AG04449 (cell line): Measurements from ENCODE around the gene PGAP6.
A peak's percentile ranks its signal among the peaks of the same experiment; 100 is the strongest.

Experiments used
- CTCF ChIA-PET: fragments of 350-600 bp; formaldehyde crosslinking; extraction: SDS; loops from one replicate; lab custom pipeline; 2021; ENCODE audit warnings: antibody characterized with exemption; lab: Yijun Ruan, JAX
- POLR2A ChIA-PET: fragments of 400-600, 350-600 bp; formaldehyde crosslinking; extraction: SDS; loops from one replicate; lab custom pipeline; 2020; ENCODE audit warnings: antibody characterized with exemption, inconsistent platforms; lab: Yijun Ruan, JAX
- DNase-seq: peaks from one replicate; pipeline ENCODE4 v3.0.0-alpha.2; 2010; ENCODE audit warnings: low read depth, low spot score
- H3K4me3 ChIP-seq: 2 replicates; pipeline ENCODE4 v1.5.1; 2011; ENCODE audit warnings: low read depth, mild to moderate bottlenecking, control low read depth, low read length
- CTCF ChIP-seq: IDR thresholded peaks from one replicate; pipeline ENCODE4 v1.5.1; 2011; ENCODE audit warnings: mild to moderate bottlenecking, moderate library complexity, low read length, control low read depth, inconsistent platforms; ENCODE audit not compliant: insufficient read depth; ENCODE audit errors: missing control alignments

PGAP6 gene

GRCh38 chr16:381789-382717 lies at the start of gene PGAP6:
PGAP6 (minus strand) TSS chr16:381978; CDS start chr16:381821, 157 bp downstream.
- POLR2A ChIA-PET = no interaction called here
- H3K4me3 ChIP-seq = peak within 1 kb of the TSS; percentile 70
- no peak for DNase-seq
- CTCF ChIA-PET = interaction anchor here (0.6 to 1.2 kb wide), 2 partner anchors 10 to 337 kb away, joined by 3 to 6 read pairs; no protein-coding TSS in a partner anchor
- TF ChIP-seq CTCF = no peak

GRCh38 chr16:430904-431303 lies 49.1 kb upstream of the PGAP6 start:
- no peak overlapping the region for H3K4me3 ChIP-seq
- TF ChIP-seq CTCF = no peak
- ChIA-PET POLR2A (no interaction called here), CTCF (no interaction called here)
- DNase-seq = no peak

GRCh38 chr16:427250-427649 lies 45.5 kb upstream of the PGAP6 start:
- no peak for DNase-seq
- ChIA-PET CTCF (no interaction called here), POLR2A (no interaction called here)
- TF ChIP-seq CTCF = no peak
- peak overlapping the region; percentile 73 for H3K4me3 ChIP-seq

GRCh38 chr16:426906-427249 lies 45.1 kb upstream of the PGAP6 start:
- POLR2A ChIA-PET = no interaction called here
- CTCF ChIA-PET = no interaction called here
- TF ChIP-seq CTCF = no peak
- DNase-seq = no peak
- H3K4me3 ChIP-seq = peak overlapping the region; percentile 73

GRCh38 chr16:426115-426905 lies 44.5 kb upstream of the PGAP6 start:
- POLR2A ChIA-PET = interaction anchor here (0.7 kb wide), 1 partner anchor 23 kb away, joined by 3 read pairs; no protein-coding TSS in a partner anchor
- CTCF ChIA-PET = no interaction called here
- H3K4me3 ChIP-seq = peak overlapping the region; percentile 73
- DNase-seq = no peak
- TF ChIP-seq CTCF = no peak

- POLR2A ChIA-PET = interaction anchor here (0.7 kb wide), 1 partner anchor 24 kb away, joined by 3 read pairs; no protein-coding TSS in a partner anchor
- no peak for DNase-seq
- CTCF ChIA-PET = no interaction called here
- peak overlapping the region; percentile 73 for H3K4me3 ChIP-seq
- TF ChIP-seq CTCF = no peak
Observed at GRCh38 chr16:425740-426114, 43.9 kb upstream of the PGAP6 start.
